ENCODE measurements around the gene MED13L.

The MED13L gene

GRCh38 chr12:116050275-116050674, 227.2 kb downstream of the MED13L start:
- no peak for TF ChIP-seq CTCF (IDR thresholded peaks at IDR 0.05)

GRCh38 chr12:116048879-116049278, 228.6 kb downstream of the MED13L start:
- no peak for TF ChIP-seq CTCF (IDR thresholded peaks at IDR 0.05)

- TF ChIP-seq CTCF (IDR thresholded peaks at IDR 0.05), result no peak
Observed at GRCh38 chr12:116046039-116046438, 231.5 kb downstream of the MED13L start.

GRCh38 chr12:116045150-116045549, 232.3 kb downstream of the MED13L start:
- TF ChIP-seq CTCF (IDR thresholded peaks at IDR 0.05), result no peak

- no peak for TF ChIP-seq CTCF (IDR thresholded peaks at IDR 0.05)
Observed at GRCh38 chr12:116043659-116044535, 233.6 kb downstream of the MED13L start.

GRCh38 chr12:116040402-116040801, 237.1 kb downstream of the MED13L start:
- TF ChIP-seq CTCF (IDR thresholded peaks at IDR 0.05), result no peak

- no peak for TF ChIP-seq CTCF (IDR thresholded peaks at IDR 0.05)
Observed at GRCh38 chr12:116039081-116039480, 238.4 kb downstream of the MED13L start.
